Colonic mucosa (tissue), 4 donors: ENCODE results near the gene JPH2. TPM values are rescaled to one million over a fixed set of nuclear protein-coding genes. Genes with fewer than 3 reads are reported as not detected.

ENCODE experiments used
- DNase-seq: peaks from one replicate; pipeline ENCODE4 v3.0.0-alpha.2; 2020
- H3K27ac ChIP-seq: fragments of 200-600 bp; one replicate; pipeline ENCODE4 v1.8.0; 2021
- H3K27me3 ChIP-seq: fragments of 200-600 bp; one replicate; pipeline ENCODE4 v1.8.0; 2021
- H3K36me3 ChIP-seq: fragments of 200-600 bp; one replicate; pipeline ENCODE4 v1.8.0; 2021
- H3K4me1 ChIP-seq: fragments of 200-600 bp; one replicate; pipeline ENCODE4 v1.8.0; 2021; ENCODE audit warnings: mild to moderate bottlenecking
- H3K4me3 ChIP-seq: fragments of 200-600 bp; one replicate; pipeline ENCODE4 v1.8.0; 2021
- H3K9ac ChIP-seq, 2 donors: one replicate each; pipeline ENCODE4 v1.7.0; 2013; ENCODE audit warnings: control low read depth in 2 of 2, low read depth in 2 of 2, low read length in 2 of 2
- H3K9me3 ChIP-seq: fragments of 200-600 bp; one replicate; pipeline ENCODE4 v1.8.0; 2021
- CTCF ChIP-seq: fragments of 200-600 bp; IDR thresholded peaks from one replicate; pipeline ENCODE4 v1.8.0; 2022; ENCODE audit warnings: antibody characterized with exemption, mild to moderate bottlenecking
- intact Hi-C: fragments of 100-400 bp; cut with DNase I; formaldehyde crosslinking; loops from one replicate; pipeline ENCODE4 v1.14.1; 2022
- total RNA-seq, 2 donors: library from RNA; stranded (reverse); fragmentation: NEBNext Ultra II Directional in 1 of 2; extraction: Animal tissue kit (Norgen Biotek cat#: 25700) in 1 of 2; gene quantifications; one replicate each; pipeline ENCODE4 v1.2.1, GENCODE V29; 2021
- donor health status: healthy.
- donor health status: DM: no; HTN: no; CAD: no.
- donor health status: DM: no; HTN: no; CAD: no.

The JPH2 gene
- total RNA-seq, 2 donors from 2014 or later: 1.3 to 13.8 TPM

- intact Hi-C loops: no loop called here
- TF ChIP-seq CTCF: no peak
- no peaks in the 10 kb centered on the region for H3K27me3 ChIP-seq
- no peak overlapping the region for H3K27ac ChIP-seq
- H3K4me3 ChIP-seq: no peak overlapping the region
- H3K9ac ChIP-seq: no peak overlapping the region
- H3K9me3 ChIP-seq: no peaks in the 10 kb centered on the region
- H3K4me1 ChIP-seq: no peaks in the 10 kb centered on the region
- no peak for DNase-seq
- no peaks in the 10 kb centered on the region for H3K36me3 ChIP-seq
Observed at GRCh38 chr20:44143936-44144335, 43.1 kb downstream of the JPH2 start.

DNA sequence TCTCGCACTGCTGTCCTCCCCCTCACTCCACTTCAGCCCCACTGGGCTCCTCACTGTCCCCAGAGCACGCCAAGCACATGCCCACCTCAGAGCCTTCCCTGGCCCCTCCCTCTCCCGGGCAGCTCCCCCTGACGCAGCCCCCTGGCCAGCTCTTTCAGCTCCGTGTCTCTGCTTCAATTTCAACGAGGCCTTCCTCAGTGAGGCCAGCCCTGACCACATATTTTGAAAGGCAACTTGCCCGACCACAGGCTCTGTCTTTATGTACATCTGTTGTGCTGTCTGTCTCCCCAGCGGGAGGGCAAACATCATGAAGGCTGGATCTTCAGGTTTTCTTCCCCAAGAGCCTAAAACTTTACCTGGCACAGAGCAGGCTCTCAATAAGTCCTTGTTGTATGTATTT, 44.6 kb downstream of the JPH2 start:
- no peaks in the 10 kb centered on the region for H3K27me3 ChIP-seq
- H3K27ac ChIP-seq: no peak overlapping the region
- DNase-seq: no peak
- H3K36me3 ChIP-seq: no peaks in the 10 kb centered on the region
- no peak for TF ChIP-seq CTCF
- no peak overlapping the region for H3K9ac ChIP-seq
- H3K9me3 ChIP-seq: no peaks in the 10 kb centered on the region
- no peak overlapping the region for H3K4me3 ChIP-seq
- no peaks in the 10 kb centered on the region for H3K4me1 ChIP-seq
- intact Hi-C loops: no loop called here

DNA sequence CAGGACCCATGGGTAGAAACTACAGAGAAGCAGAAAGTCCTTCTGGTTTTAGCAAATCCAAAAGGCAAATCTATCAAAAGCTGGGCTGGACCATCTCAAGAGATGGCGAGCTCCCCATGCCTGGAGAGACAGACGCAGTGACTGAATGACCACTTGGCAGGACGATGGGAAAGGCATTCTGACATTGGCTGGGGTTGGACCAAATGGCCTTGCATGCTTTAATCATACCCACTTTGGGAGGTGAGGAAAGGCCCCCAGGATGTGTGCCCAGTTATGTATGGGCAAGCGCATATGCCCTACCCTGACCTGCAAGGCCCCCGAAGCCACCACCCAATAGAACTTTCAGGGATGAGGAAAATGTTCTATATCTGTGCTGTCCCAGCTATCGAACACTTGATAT, 45.1 kb downstream of the JPH2 start:
- TF ChIP-seq CTCF: no peak
- Histone ChIP-seq H3K9me3 (no peaks in the 10 kb centered on the region), H3K27me3 (no peaks in the 10 kb centered on the region), H3K27ac (no peak overlapping the region), H3K4me3 (no peak overlapping the region), H3K36me3 (no peaks in the 10 kb centered on the region), H3K9ac (no peak overlapping the region), H3K4me1 (no peaks in the 10 kb centered on the region)
- DNase-seq: no peak
- intact Hi-C loops: no loop called here

DNA sequence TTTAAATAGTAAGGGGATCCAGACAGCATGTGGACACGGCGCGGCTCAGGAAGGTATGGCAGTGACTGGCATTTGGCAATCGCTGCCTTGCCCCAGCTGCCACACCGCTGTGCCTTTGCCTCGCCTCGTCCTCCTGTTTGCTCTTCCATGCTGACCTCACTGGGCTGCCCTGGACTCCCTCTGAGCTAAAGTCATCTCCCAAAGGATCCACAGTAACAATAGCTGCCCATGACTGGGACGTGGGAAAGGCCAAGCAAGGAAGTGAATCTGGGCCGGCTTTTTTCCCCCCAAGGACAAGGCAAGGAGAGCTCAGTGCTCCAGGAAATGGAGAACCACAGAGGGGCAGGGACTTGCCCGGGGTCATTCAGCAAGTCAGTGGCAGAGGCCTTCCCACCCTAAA, 48.1 kb downstream of the JPH2 start:
- no peaks in the 10 kb centered on the region for H3K9me3 ChIP-seq
- H3K9ac ChIP-seq: no peak overlapping the region
- no peaks in the 10 kb centered on the region for H3K36me3 ChIP-seq
- no peaks in the 10 kb centered on the region for H3K27me3 ChIP-seq
- TF ChIP-seq CTCF: no peak
- H3K27ac ChIP-seq: no peak overlapping the region
- no peak for DNase-seq
- intact Hi-C loops: no loop called here
- H3K4me1 ChIP-seq: no peaks in the 10 kb centered on the region
- no peak overlapping the region for H3K4me3 ChIP-seq

GRCh38 chr20:44137266-44137801, 49.7 kb downstream of the JPH2 start:
- no peak for DNase-seq
- no peak for TF ChIP-seq CTCF
- Histone ChIP-seq H3K27ac (peak overlapping the region; percentile 50), H3K4me1 (no peaks in the 10 kb centered on the region), H3K36me3 (no peaks in the 10 kb centered on the region), H3K9ac (no peak overlapping the region), H3K4me3 (no peak overlapping the region), H3K27me3 (no peaks in the 10 kb centered on the region), H3K9me3 (no peaks in the 10 kb centered on the region)
- intact Hi-C loops: no loop called here
